ENCODE measurements around the gene DAZL. TPM values are rescaled to one million over a fixed set of nuclear protein-coding genes. Genes with fewer than 3 reads are reported as not detected.

Gene DAZL
- total RNA-seq, 1 experiment from 2014 or later, result not detected

DNA sequence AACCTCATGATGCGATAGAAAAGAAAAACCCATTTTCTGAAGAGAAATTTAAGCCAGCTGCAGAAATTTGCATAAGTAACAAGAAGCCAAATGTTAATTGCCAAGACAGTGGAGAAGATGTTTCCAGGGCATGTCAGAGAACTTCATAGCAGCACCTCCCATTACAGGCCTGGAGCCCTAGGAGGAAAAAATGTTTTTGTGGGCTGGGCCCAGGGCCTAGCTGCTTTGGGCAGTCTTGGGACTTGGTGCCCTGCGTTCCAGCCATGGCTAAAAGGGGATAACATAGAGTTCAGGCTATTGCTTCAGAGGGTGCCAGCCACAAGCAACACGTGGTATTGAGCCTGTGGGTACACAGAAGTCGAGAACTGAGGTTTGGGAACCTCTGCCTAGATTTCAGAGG lies 10.9 kb upstream of the DAZL start:
- peaks cover 7% of the 10 kb centered on the region for H3K9me3 Mint-ChIP-seq (ENCODE audit: unreplicated experiment)
- no peak overlapping the region for H3K27ac Mint-ChIP-seq (ENCODE audit: low read depth, unreplicated experiment)
- H3K4me1 Mint-ChIP-seq (ENCODE audit: insufficient read depth, unreplicated experiment), result no peaks in the 10 kb centered on the region
- intact Hi-C loops (cut with micrococcal nuclease), result no loop called here
- no peaks in the 10 kb centered on the region for H3K36me3 Mint-ChIP-seq (ENCODE audit: insufficient read depth, unreplicated experiment)
- no peak overlapping the region for H3K4me3 Mint-ChIP-seq (ENCODE audit: unreplicated experiment)
- POLR2A ChIA-PET, result no interaction called here
- CTCF ChIA-PET, result no interaction called here
- TF ChIP-seq CTCF (IDR thresholded peaks at IDR 0.05; ENCODE audit: unreplicated experiment), result no peak
- no peak for DNase-seq (ENCODE audit: unreplicated experiment)
- BruUV-seq (replicated peaks), result no TSS peak
- no peaks in the 10 kb centered on the region for H3K27me3 Mint-ChIP-seq (ENCODE audit: insufficient read depth, unreplicated experiment)

- Mint-ChIP-seq H3K4me3 (ENCODE audit: unreplicated experiment) (no peak overlapping the region), H3K9me3 (ENCODE audit: unreplicated experiment) (peaks cover 7% of the 10 kb centered on the region), H3K27ac (ENCODE audit: low read depth, unreplicated experiment) (no peak overlapping the region), H3K36me3 (ENCODE audit: insufficient read depth, unreplicated experiment) (no peaks in the 10 kb centered on the region), H3K4me1 (ENCODE audit: insufficient read depth, unreplicated experiment) (no peaks in the 10 kb centered on the region), H3K27me3 (ENCODE audit: insufficient read depth, unreplicated experiment) (no peaks in the 10 kb centered on the region)
- no peak for TF ChIP-seq CTCF (IDR thresholded peaks at IDR 0.05; ENCODE audit: unreplicated experiment)
- ChIA-PET POLR2A (interaction anchor here (0.5 kb wide), 1 partner anchor 31 kb away, joined by 3 read pairs; no protein-coding TSS in a partner anchor), CTCF (no interaction called here)
- intact Hi-C loops (cut with micrococcal nuclease), result no loop called here
- DNase-seq (ENCODE audit: unreplicated experiment), result no peak
- BruUV-seq (replicated peaks), result no TSS peak
These were observed 9.1 kb upstream of the DAZL start for GRCh38 chr3:16614033-16615031.

DNA sequence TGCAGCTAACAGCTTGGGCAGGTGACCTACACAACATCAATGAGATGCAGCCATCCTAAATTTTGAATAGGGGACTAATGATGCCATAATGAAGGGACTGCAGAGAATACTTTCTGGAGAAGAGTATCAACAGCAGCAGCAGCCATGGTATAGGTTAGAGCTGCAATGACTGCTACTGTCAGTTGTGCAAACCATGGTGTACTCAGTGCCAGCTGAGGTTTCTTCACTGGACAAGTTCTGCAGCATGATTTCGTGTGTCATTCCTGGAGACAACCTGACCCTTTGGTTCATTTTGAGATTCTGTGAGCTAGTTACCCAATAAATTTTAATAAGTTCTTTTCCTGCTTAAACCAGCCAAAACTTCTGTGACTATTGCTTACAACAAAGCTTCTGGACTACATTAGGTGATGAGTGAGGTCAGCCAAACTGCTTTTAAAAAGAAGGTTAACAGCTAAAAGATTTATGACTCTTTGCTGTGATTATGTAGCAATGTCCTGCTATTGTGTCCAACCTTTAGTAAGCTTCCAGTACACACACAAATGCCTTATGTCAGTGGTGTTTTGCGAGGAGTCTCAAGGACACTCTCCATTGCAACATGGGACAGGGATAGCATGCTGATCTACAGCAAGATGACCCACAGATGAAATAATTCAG lies 4.8 kb upstream of the DAZL start:
- Mint-ChIP-seq H3K27me3 (ENCODE audit: insufficient read depth, unreplicated experiment) (no peaks in the 10 kb centered on the region), H3K4me3 (ENCODE audit: unreplicated experiment) (no peak overlapping the region), H3K9me3 (ENCODE audit: unreplicated experiment) (no peaks in the 10 kb centered on the region), H3K36me3 (ENCODE audit: insufficient read depth, unreplicated experiment) (no peaks in the 10 kb centered on the region), H3K4me1 (ENCODE audit: insufficient read depth, unreplicated experiment) (no peaks in the 10 kb centered on the region), H3K27ac (ENCODE audit: low read depth, unreplicated experiment) (no peak overlapping the region)
- DNase-seq (ENCODE audit: unreplicated experiment), result peak; percentile 16
- no TSS peak for BruUV-seq (replicated peaks)
- TF ChIP-seq CTCF (IDR thresholded peaks at IDR 0.05; ENCODE audit: unreplicated experiment), result no peak
- ChIA-PET CTCF (interaction anchor here (0.6 to 3.4 kb wide), 7 partner anchors 9 to 533 kb away, joined by 3 to 19 read pairs (median 4); no protein-coding TSS in a partner anchor), POLR2A (interaction anchor here (0.7 to 1.0 kb wide), 2 partner anchors 9 to 430 kb away, joined by 3 to 5 read pairs; no protein-coding TSS in a partner anchor)
- intact Hi-C loops (cut with micrococcal nuclease), result loop anchor here (10.0 kb wide), 1 partner anchor 1075 kb away; no protein-coding TSS in a partner anchor

GRCh38 chr3:16608816-16609215 lies 3.6 kb upstream of the DAZL start:
- TF ChIP-seq CTCF (IDR thresholded peaks at IDR 0.05; ENCODE audit: unreplicated experiment), result no peak
- no peaks in the 10 kb centered on the region for H3K4me1 Mint-ChIP-seq (ENCODE audit: insufficient read depth, unreplicated experiment)

More at GRCh38 chr3:16608816-16609215, 3.6 kb upstream of the DAZL start:
- intact Hi-C loops (cut with micrococcal nuclease), result loop anchor here (10.0 kb wide), 1 partner anchor 1076 kb away; no protein-coding TSS in a partner anchor
- no peak for DNase-seq (ENCODE audit: unreplicated experiment)
- ChIA-PET CTCF (interaction anchor here (0.5 to 1.0 kb wide), 5 partner anchors 12 to 805 kb away, joined by 3 to 4 read pairs (median 3); no protein-coding TSS in a partner anchor), POLR2A (no interaction called here)
- Mint-ChIP-seq H3K4me3 (ENCODE audit: unreplicated experiment) (no peak overlapping the region), H3K36me3 (ENCODE audit: insufficient read depth, unreplicated experiment) (no peaks in the 10 kb centered on the region), H3K27ac (ENCODE audit: low read depth, unreplicated experiment) (no peak overlapping the region), H3K27me3 (ENCODE audit: insufficient read depth, unreplicated experiment) (no peaks in the 10 kb centered on the region), H3K9me3 (ENCODE audit: unreplicated experiment) (no peaks in the 10 kb centered on the region)
- no TSS peak for BruUV-seq (replicated peaks)
